Spinal cord (tissue), 10 donors: ENCODE results near the gene FARP1. TPM values are rescaled to one million over a fixed set of nuclear protein-coding genes. Genes with fewer than 3 reads are reported as not detected.

Experiments
- DNase-seq, 6 donors: peaks; one replicate each; pipeline versions ENCODE4 v3.0.0 to v3.0.0-alpha.2; 2013 to 2015; ENCODE audit warnings: low spot score in 6 of 6, low read depth in 4 of 6
- H3K27ac ChIP-seq: one replicate; pipeline ENCODE4 v1.5.1; 2013; ENCODE audit warnings: low read depth, low read length, control low read depth
- H3K27me3 ChIP-seq: one replicate; pipeline ENCODE4 v1.6.1; 2013; ENCODE audit warnings: low read length; ENCODE audit not compliant: control insufficient read depth, insufficient read depth
- H3K36me3 ChIP-seq: one replicate; pipeline ENCODE4 v1.6.1; 2013; ENCODE audit warnings: low read length; ENCODE audit not compliant: control insufficient read depth, insufficient read depth
- H3K4me1 ChIP-seq: one replicate; pipeline ENCODE4 v1.6.1; 2013; ENCODE audit warnings: low read length; ENCODE audit not compliant: control insufficient read depth, insufficient read depth
- H3K4me3 ChIP-seq: one replicate; pipeline ENCODE4 v1.5.1; 2013; ENCODE audit warnings: low read depth, low read length, control low read depth
- H3K9me3 ChIP-seq: one replicate; pipeline ENCODE4 v1.6.1; 2013; ENCODE audit warnings: low read length; ENCODE audit not compliant: control insufficient read depth, insufficient read depth
- WGBS: methylation state at CpG from one replicate; pipeline ENCODE4 v1.1.5; 2013; ENCODE audit warnings: missing lambda C conversion rate; ENCODE audit not compliant: insufficient coverage; 5-methylcytosine and 5-hydroxymethylcytosine counted together
- polyA plus RNA-seq, 2 donors: library from polyadenylated mRNA; unstranded; fragments of 120-200 nt; gene quantifications; one replicate each; pipeline ENCODE4 v1.2.1, GENCODE V29; 2013; ENCODE audit not compliant: insufficient read length in 2 of 2
- total RNA-seq, 2 donors: library from RNA; depleted of rRNA in 1 of 2; stranded (reverse); fragments of 120-200 nt in 1 of 2; fragments of >200 nt in 1 of 2; gene quantifications; one replicate each; pipeline versions ENCODE4 v1.2.3 to v1.2.4, GENCODE V29; 2013 to 2014
- donor health status: healthy.

Gene FARP1
- total and polyA plus RNA-seq, 4 donors = 44.0 to 134 (median 90.5) TPM

- DNase-seq = no peak
- H3K4me3 ChIP-seq = no peak overlapping the region
- no peak overlapping the region for H3K27ac ChIP-seq
- WGBS = 100% methylated on average over 3 of the region's 5 CpGs
- H3K36me3 ChIP-seq = peaks cover 66% of the 10 kb centered on the region
- H3K9me3 ChIP-seq = no peaks in the 10 kb centered on the region
- H3K27me3 ChIP-seq = no peaks in the 10 kb centered on the region
- H3K4me1 ChIP-seq = peaks cover 47% of the 10 kb centered on the region
These were observed 305.7 kb downstream of the FARP1 start for GRCh38 chr13:98448642-98448928.

GRCh38 chr13:98449273-98449672 lies 306.4 kb downstream of the FARP1 start:
- Histone ChIP-seq H3K9me3 (no peaks in the 10 kb centered on the region), H3K27ac (peak overlapping the region; percentile 81), H3K27me3 (no peaks in the 10 kb centered on the region), H3K36me3 (peaks cover 59% of the 10 kb centered on the region), H3K4me3 (no peak overlapping the region), H3K4me1 (peaks cover 44% of the 10 kb centered on the region)
- 88% methylated on average over 14 of the region's 16 CpGs for WGBS
- DNase-seq = no peak

DNA sequence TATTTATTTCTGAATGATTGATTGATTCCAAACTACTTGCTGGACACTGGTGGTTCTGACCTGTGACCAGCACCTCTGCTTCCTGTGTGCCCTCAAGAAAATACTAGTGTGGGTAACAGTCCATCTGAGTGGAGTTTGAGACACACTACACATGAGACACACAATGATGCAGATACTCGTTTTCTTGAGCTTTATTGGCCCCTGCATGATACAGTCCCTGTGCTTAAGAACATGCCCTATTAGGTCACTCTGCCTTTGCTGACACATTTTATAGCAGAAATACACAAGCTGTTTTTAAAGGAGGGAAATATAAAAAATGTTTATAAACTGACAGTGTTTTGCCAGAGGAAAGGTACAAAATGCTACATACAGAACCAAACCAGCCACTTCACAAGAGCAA lies 307.1 kb downstream of the FARP1 start:
- WGBS = no CpG with 5 or more reads among the region's 1 CpG
- H3K4me3 ChIP-seq = no peak overlapping the region
- H3K9me3 ChIP-seq = no peaks in the 10 kb centered on the region
- H3K27ac ChIP-seq = peak overlapping the region; percentile 81
- H3K36me3 ChIP-seq = peaks cover 53% of the 10 kb centered on the region
- no peaks in the 10 kb centered on the region for H3K27me3 ChIP-seq
- no peak for DNase-seq
- peaks cover 49% of the 10 kb centered on the region for H3K4me1 ChIP-seq

GRCh38 chr13:98450539-98451111 lies 307.7 kb downstream of the FARP1 start:
- peak overlapping the region; percentile 81 for H3K27ac ChIP-seq
- H3K36me3 ChIP-seq = peaks cover 50% of the 10 kb centered on the region
- no peaks in the 10 kb centered on the region for H3K9me3 ChIP-seq
- 19% methylated on average over 8 of the region's 14 CpGs for WGBS
- no peak overlapping the region for H3K4me3 ChIP-seq
- DNase-seq = peak in 4 of 6 donors; percentile 59 to 85 (median 65)
- H3K27me3 ChIP-seq = no peaks in the 10 kb centered on the region
- H3K4me1 ChIP-seq = peaks cover 47% of the 10 kb centered on the region

- no peaks in the 10 kb centered on the region for H3K27me3 ChIP-seq
- H3K4me1 ChIP-seq = peaks cover 53% of the 10 kb centered on the region
- H3K27ac ChIP-seq = peak overlapping the region; percentile 81
- WGBS = 37% methylated on average over 11 of the region's 23 CpGs
- no peak overlapping the region for H3K4me3 ChIP-seq
- peaks cover 44% of the 10 kb centered on the region for H3K36me3 ChIP-seq
- H3K9me3 ChIP-seq = no peaks in the 10 kb centered on the region
- DNase-seq = peak in 5 of 6 donors; percentile 48 to 91 (median 65)
These were observed 309.0 kb downstream of the FARP1 start for GRCh38 chr13:98451676-98452470.

DNA sequence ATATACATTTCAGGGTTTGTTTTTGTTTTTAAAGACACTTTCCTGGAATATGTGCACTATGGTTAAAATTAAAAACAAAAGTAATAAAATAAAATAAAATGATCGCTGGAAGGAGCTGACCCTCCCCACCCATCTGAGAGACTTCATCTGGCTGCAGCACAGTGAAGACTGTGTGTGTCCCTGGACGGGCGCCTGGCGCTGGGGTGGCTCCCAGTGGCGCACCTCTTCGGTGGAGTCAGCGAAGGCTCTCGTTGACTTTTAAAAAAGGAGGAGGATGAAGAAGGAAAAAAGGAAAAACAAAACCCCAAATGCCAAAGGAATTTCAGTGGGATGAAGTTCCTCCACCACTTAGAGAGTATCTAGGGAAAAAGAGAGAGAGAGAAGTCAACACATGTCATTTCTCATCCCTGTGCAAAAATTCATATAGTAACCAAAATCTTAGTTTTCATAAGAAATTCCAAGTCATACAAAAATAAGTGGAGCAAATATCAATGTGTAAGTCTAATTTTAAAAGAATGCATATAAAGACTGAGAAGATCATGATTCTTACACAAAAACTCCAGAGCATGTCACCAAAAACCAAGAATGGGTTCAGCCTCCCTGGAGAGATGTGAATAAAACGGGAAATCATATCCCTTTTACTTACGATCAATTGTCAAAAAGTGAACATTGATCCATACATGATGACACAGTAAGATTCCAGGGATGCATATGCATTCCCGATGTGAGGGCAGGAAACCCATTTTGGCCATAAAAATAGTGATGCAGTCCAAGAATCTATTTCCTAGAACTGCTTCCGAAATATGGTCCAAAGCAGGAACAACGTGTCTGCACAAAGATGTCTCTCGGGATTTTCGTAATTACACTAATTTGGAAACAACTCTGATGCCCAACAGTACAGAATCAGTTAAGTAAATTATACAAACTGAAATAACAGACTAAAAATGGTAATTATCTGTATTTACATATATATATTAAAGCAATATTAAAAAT lies 310.3 kb downstream of the FARP1 start:
- DNase-seq = no peak
- Histone ChIP-seq H3K4me3 (no peak overlapping the region), H3K36me3 (peaks cover 43% of the 10 kb centered on the region), H3K27ac (no peak overlapping the region), H3K9me3 (no peaks in the 10 kb centered on the region), H3K27me3 (no peaks in the 10 kb centered on the region), H3K4me1 (peaks cover 48% of the 10 kb centered on the region)
- WGBS = 38% methylated on average over 1 of the region's 15 CpGs

- Histone ChIP-seq H3K4me3 (no peak overlapping the region), H3K27ac (peak overlapping the region; percentile 81), H3K36me3 (peaks cover 47% of the 10 kb centered on the region), H3K27me3 (no peaks in the 10 kb centered on the region), H3K9me3 (no peaks in the 10 kb centered on the region), H3K4me1 (peaks cover 45% of the 10 kb centered on the region)
- WGBS = 13% methylated on average over 4 of the region's 7 CpGs
- DNase-seq = peak in 2 of 6 donors; percentile 72 to 86
These were observed 311.5 kb downstream of the FARP1 start for GRCh38 chr13:98454389-98454881.

DNA sequence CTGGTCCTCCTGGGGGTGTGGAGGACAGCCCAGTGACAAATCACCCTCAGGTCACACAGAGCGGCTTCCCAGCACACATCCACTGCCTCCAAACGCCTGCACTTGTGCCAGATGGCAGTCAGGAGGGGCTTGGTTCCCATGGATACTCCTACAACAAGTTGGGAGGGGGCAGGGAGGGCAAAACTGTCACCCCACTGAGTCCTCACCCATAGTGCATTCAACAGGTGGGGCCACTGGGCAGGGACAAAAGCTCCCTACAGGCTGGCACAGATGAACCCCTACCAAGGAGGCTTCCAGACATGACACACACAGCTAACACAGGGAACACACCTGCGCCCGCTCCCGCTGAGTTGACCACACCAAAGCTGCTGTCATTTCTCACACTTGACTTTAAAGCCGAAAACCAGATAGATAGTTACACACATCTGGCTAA lies 313.5 kb downstream of the FARP1 start:
- 68% methylated on average over 5 of the region's 6 CpGs for WGBS
- no peak overlapping the region for H3K27ac ChIP-seq
- DNase-seq = peak in 2 of 6 donors; percentile 43
- H3K27me3 ChIP-seq = no peaks in the 10 kb centered on the region
- H3K4me1 ChIP-seq = peaks cover 27% of the 10 kb centered on the region
- H3K4me3 ChIP-seq = no peak overlapping the region
- no peaks in the 10 kb centered on the region for H3K9me3 ChIP-seq
- peaks cover 55% of the 10 kb centered on the region for H3K36me3 ChIP-seq

DNA sequence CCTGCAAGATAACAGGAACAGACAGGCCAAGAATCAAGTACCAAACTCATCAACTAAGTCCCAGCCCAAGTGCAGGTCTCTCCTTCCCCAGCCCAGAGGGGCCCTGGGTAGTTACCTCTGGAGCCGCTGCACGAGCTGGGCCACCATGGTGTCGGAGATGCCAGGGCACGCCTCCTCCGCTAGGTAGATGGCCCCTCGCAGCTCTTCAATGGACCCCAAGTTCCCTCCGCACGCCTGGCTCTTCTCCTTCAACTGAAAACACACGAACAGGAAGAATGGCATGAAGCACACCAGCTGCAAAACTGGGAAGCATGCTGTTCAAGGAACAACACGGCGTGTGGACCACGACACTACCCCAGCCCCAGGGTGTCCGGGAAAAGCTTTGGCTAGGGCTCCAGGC lies 314.2 kb downstream of the FARP1 start:
- no peak for DNase-seq
- Histone ChIP-seq H3K9me3 (no peaks in the 10 kb centered on the region), H3K36me3 (peaks cover 58% of the 10 kb centered on the region), H3K4me1 (peaks cover 21% of the 10 kb centered on the region), H3K27ac (no peak overlapping the region), H3K27me3 (no peaks in the 10 kb centered on the region), H3K4me3 (no peak overlapping the region)
- WGBS = 80% methylated on average over 13 of the region's 13 CpGs
